ENCODE results near the gene PECR. TPM values are rescaled to one million over a fixed set of nuclear protein-coding genes. Genes with fewer than 3 reads are reported as not detected.

The PECR gene
- total RNA-seq, 1 experiment from 2014 or later = 15.3 TPM

DNA sequence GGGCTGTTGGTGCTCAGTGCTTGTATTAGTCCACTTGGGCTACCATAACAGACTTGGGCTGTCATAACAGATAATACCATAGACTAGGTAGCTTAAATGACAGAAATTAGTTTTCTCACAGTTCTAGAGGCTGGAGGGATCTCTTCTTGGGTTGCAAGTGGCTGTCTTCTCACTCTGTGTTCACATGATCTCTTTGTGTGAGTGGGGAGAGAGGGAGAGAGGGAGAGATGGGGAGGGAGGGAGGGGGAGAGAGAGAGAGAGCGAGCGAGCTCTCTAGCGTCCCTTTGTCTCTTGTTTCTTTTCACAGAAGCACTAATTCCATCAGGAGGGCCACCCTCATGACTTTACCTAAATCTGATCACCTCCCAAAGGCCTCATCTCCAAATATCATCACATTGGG, 23.1 kb upstream of the PECR start:
- no peaks in the 10 kb centered on the region; the same call in 1 of the 2 replicates for H3K27me3 Mint-ChIP-seq (ENCODE audit: low read depth)
- Histone ChIP-seq H3K4me1 (ENCODE audit: insufficient read depth, low read length) (no peaks in the 10 kb centered on the region; the same call in 1 of the 2 replicates), H3K4me2 (ENCODE audit: insufficient read depth, insufficient read length, low read length) (no peak overlapping the region), H3K23me2 (ENCODE audit: insufficient read length, low read depth, low read length, poor library complexity, severe bottlenecking) (peaks cover 3% of the 10 kb centered on the region), H3K56ac (ENCODE audit: insufficient read length, low read depth, low read length) (no peak overlapping the region), H2BK5ac (ENCODE audit: insufficient read length, low read length) (no peak overlapping the region), H2BK120ac (ENCODE audit: low read depth, low read length, poor library complexity, severe bottlenecking) (no peak overlapping the region), H2AK5ac (ENCODE audit: insufficient read length, low read length) (no peak overlapping the region), H4K8ac (replicated peaks; ENCODE audit: insufficient read length, low read depth, low read length) (no peak overlapping the region), H3T11ph (ENCODE audit: low read length) (no peak overlapping the region), H3K9me3 (ENCODE audit: control insufficient read depth, low read depth, low read length) (no peaks in the 10 kb centered on the region), H3K23ac (ENCODE audit: insufficient read length, low read depth, low read length) (no peak overlapping the region), H2BK20ac (ENCODE audit: low read depth, low read length, poor library complexity, severe bottlenecking) (no peak overlapping the region), H3K4ac (ENCODE audit: low read depth, low read length) (no peak overlapping the region), H4K20me1 (ENCODE audit: control insufficient read depth, insufficient read depth, insufficient read length) (no peaks in the 10 kb centered on the region), H2BK15ac (ENCODE audit: low read depth, low read length) (no peak overlapping the region), H3K27me3 (ENCODE audit: insufficient read depth, low read length) (no peaks in the 10 kb centered on the region), H3K9ac (ENCODE audit: extremely low read depth, insufficient read length, low read length) (no peak overlapping the region), H4K91ac (ENCODE audit: insufficient read length, low read depth, low read length) (no peak overlapping the region), H3K79me1 (ENCODE audit: insufficient read depth, low read depth, low read length, poor library complexity, severe bottlenecking) (no peaks in the 10 kb centered on the region), H3K27ac (ENCODE audit: insufficient read length, low read depth, low read length) (no peak overlapping the region), H3K18ac (ENCODE audit: insufficient read length, low read depth, low read length) (no peak overlapping the region), H3K14ac (ENCODE audit: insufficient read depth, low read length) (no peak overlapping the region), H2AFZ (ENCODE audit: low read length) (no peak overlapping the region), H3K79me2 (ENCODE audit: insufficient read depth, low read length) (peaks cover under 1% of the 10 kb centered on the region; the same call in 1 of the 2 replicates), H2BK12ac (ENCODE audit: insufficient read length, low read depth, low read length) (no peak overlapping the region), H4K5ac (ENCODE audit: insufficient read length, low read depth, low read length) (no peak overlapping the region)
- peaks cover 13 to 18% of the 10 kb centered on the region in 2 experiments for H3K4me1 Mint-ChIP-seq
- H3K27ac Mint-ChIP-seq = no peak overlapping the region
- no peak overlapping the region; a peak in 1 of 5 replicates for H3K4me3 Mint-ChIP-seq
- no CpG with 5 or more reads among the region's 3 CpGs for WGBS (ENCODE audit: extremely low coverage, insufficient read length, low lambda C conversion rate)
- H3K36me3 Mint-ChIP-seq (ENCODE audit: insufficient read depth in 1 of 3, low read depth in 3 of 3) = peaks cover 0 to 4% (median under 1%) of the 10 kb centered on the region in 3 experiments; a peak in 3 of 7 replicates
- DNase-seq = no peak
- TF ChIP-seq, protein P1, sequence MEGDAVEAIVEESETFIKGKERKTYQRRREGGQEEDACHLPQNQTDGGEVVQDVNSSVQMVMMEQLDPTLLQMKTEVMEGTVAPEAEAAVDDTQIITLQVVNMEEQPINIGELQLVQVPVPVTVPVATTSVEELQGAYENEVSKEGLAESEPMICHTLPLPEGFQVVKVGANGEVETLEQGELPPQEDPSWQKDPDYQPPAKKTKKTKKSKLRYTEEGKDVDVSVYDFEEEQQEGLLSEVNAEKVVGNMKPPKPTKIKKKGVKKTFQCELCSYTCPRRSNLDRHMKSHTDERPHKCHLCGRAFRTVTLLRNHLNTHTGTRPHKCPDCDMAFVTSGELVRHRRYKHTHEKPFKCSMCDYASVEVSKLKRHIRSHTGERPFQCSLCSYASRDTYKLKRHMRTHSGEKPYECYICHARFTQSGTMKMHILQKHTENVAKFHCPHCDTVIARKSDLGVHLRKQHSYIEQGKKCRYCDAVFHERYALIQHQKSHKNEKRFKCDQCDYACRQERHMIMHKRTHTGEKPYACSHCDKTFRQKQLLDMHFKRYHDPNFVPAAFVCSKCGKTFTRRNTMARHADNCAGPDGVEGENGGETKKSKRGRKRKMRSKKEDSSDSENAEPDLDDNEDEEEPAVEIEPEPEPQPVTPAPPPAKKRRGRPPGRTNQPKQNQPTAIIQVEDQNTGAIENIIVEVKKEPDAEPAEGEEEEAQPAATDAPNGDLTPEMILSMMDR (conservative IDR thresholded peaks at IDR 0.05) = no peak
- H3K9me3 Mint-ChIP-seq = peaks cover 0 to 3% of the 10 kb centered on the region in 2 experiments; a peak in 2 of 5 replicates

Measured in H9 (cell line).